HG03060 (cell line): ENCODE measurements around the gene C12orf60.
A peak's percentile ranks its signal among the peaks of the same experiment; 100 is the strongest.
"Not testable (repeated sequence)": the region's sequence is repeated elsewhere in the genome, so short reads cannot be mapped to it uniquely, and the experiment has no call there.

Source experiments
- ATAC-seq: cut with Tn5 transposase; IDR thresholded peaks from one replicate; pipeline ENCODE4 v1.9.1; 2021; ENCODE audit warnings: low read depth, moderate number of reproducible peaks; ENCODE audit not compliant: unreplicated experiment

Gene C12orf60, protein sequence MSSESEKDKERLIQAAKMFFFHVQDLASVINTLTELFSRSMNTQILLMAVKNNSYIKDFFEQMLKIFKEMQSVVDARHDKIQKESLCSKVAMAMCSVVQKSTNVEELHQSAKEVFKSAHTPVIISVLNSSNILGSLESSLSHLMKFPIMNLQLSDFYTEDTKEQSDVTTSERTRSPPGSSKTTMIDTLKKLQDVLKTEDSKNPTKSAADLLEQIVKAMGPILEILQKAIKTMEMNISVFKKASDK

DNA sequence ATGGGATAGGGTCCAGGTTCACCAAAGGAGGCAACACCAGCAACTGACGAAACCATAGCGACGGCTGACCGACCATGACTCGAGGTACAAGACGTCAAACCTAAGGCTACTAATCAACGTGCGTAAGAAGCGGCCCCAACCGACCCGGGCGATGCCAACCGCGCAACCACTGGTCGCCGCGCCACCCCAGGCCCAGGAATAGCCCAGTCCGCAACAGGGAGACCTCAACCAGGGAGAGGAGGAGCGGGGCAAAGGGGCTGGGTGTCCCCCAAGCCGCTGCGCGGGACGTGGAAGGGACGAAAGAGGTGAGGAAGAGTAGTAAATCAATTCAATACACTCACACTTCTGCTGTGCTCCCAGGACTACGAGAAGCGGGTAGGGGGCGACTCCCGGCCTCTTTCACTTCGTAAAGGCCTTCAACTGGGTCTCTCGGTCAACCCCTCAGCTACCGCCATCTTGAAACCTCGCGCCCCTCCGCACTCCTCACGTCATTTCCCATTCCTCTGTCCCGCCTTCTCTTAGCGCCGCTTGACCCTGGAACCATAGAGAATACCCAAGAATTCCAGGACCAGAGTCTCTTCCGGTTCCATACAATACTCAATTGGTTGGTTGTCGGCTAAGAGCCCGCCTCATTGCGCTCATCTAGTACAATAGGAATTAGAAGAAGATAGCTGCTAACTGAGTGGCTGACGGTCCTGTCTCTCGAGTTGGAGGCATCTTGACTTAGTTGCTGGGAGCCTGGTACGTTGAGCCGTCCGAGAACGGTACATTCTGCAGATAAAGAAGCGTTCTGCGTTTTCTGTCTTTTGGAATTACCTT, at the start of gene C12orf60, which contains the start of gene WBP11:
TSS of gene C12orf60 (plus strand) at position 660 of the 819 bp plus-strand sequence. CDS start 19,266 bp downstream, outside the sequence.
TSS of gene WBP11 (minus strand) at position 468 of the 819 bp plus-strand sequence. CDS start 2,095 bp downstream, outside the sequence.
- ATAC-seq = peak; percentile 99

DNA sequence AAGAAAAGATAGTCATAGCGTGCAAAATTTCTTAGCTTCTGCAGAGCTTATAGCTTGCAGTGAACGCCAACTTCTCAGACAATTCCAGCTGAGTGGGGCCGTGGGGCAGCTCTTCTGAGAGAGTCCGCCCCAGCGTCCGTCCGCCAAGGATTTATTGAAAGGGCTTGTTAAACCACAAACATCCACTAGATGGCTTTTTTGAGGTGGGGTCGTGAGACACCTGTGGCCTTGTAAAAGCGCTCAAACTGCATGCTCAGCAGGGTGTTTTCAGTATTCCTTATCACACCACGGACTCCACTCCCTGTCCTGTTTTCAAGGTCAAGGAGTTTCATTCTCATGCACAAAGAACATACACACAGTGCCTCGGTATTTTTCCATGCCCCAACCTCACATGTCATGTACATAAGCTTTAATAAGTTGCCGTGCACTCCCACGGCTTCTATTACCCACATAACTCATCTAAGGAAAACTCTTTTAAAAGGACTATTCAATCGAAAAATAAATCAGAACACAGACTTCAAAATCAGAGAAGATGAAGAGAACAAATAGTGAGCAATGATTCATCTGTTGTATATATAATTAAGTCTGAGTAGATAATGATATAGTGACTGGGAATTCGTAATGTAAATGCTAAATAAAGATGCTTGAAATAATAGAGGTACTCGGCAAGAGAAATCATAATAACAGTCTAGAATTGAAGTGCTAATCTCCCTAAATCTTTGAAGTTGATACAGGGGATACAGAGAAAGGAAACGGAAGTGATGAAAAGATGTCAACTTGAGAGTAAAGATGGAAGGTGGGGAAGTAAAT, 46.9 kb upstream of the C12orf60 start:
- ATAC-seq = no peak

DNA sequence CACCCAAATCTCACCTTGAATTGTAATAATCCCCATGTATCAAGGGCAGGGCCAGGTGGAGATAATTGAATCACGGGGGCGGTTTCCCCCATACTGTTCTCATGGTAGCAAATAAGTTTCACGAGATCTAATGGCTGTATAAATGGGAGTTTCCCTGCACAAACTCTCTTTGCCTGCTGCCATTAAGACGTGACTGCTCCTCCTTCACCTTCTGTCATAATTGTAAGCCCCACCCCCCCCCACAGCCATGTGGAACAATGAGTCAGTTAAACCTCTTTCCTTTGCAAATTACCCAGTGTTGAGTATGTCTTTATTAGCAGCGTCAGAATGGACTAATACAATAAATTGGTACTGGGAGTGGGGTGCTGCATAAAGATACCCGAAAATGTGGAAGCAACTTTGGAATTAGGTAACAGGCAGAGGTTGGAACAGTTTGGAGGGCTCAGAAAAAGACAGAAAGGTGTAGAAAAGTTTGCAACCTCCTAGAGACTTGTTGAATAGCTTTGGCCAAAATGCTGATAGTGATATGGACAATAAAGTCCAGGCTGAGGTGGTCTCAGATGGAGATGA, 43.7 kb upstream of the C12orf60 start:
- ATAC-seq = not testable (repeated sequence)

DNA sequence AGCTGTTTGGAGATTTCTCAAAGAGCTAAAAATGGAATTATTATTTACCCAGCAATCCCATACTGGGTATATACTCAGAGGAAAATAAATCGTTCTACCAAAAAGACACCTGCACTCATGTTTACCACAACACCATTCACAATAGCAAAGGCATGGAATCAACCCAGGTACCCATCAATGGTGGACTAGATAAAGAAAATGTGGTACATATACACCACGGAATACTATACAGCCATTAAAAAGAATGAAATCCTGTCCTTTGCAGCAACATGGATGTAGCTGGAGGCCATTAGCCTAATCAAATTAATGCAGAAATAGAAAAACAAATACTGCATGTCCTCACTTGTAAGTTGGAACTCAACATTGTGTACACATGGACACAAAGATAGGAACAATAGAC, 38.1 kb upstream of the C12orf60 start:
- no peak for ATAC-seq

GRCh38 chr12:14766020-14766419, 37.5 kb upstream of the C12orf60 start:
- ATAC-seq = not testable (repeated sequence)

GRCh38 chr12:14766649-14767215, 36.7 kb upstream of the C12orf60 start:
- ATAC-seq = no peak

GRCh38 chr12:14767617-14768016, 35.9 kb upstream of the C12orf60 start:
- no peak for ATAC-seq

DNA sequence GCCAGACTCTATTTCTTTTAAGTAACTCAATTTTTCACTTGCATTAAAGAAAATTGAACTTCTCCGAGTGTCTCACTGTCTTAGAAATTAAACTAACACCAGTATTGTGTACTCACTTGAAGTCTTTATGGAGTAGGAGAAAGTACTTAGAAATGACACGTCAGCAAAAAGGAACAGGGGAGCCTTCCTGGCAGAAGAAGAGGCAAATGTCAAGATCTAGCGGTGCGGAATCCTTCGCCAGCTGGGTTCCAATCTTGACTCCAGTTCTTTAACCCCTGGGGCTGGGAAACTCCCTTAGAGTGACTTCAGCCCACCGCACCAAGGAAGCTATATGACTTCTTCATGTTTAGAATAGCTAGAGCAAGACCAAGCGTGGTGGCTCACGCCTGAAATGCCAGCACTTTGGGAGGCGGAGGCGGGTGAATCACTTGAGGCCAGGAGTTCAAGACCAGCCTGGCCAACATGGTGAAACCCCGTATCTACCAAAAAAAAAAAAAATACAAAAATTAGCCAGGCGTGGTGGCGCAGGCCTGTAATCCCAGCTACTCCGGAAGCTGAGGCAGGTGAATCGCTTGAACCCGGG, 34.6 kb upstream of the C12orf60 start:
- no peak for ATAC-seq

GRCh38 chr12:14769466-14769968, 34.0 kb upstream of the C12orf60 start:
- peak; percentile 2 for ATAC-seq

DNA sequence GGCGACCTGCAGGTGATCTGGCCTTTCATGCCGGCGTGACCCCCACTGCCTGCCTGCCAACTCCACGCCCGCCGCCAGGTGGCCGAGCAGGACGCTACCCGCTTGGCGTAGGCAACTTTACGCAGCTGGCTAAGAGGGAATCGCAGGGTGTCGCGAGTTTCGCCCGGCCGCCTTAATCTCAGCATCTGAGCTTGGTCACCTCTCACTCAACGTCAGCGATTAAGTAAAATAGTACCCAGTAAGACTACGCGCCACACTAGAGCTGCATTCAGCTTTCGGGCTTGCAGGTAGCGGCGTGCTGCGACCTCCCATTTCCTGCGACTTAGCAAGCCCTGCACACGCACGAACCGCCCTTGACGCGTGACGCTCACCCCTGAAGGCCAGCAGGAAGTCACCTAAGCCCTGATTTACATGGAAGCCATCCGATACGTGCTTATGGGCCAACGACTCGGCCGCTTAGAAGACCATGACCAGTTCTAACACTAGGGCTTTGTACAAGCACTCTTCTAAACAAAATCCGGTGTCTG, 33.4 kb upstream of the C12orf60 start:
- peak; percentile 20 for ATAC-seq

DNA sequence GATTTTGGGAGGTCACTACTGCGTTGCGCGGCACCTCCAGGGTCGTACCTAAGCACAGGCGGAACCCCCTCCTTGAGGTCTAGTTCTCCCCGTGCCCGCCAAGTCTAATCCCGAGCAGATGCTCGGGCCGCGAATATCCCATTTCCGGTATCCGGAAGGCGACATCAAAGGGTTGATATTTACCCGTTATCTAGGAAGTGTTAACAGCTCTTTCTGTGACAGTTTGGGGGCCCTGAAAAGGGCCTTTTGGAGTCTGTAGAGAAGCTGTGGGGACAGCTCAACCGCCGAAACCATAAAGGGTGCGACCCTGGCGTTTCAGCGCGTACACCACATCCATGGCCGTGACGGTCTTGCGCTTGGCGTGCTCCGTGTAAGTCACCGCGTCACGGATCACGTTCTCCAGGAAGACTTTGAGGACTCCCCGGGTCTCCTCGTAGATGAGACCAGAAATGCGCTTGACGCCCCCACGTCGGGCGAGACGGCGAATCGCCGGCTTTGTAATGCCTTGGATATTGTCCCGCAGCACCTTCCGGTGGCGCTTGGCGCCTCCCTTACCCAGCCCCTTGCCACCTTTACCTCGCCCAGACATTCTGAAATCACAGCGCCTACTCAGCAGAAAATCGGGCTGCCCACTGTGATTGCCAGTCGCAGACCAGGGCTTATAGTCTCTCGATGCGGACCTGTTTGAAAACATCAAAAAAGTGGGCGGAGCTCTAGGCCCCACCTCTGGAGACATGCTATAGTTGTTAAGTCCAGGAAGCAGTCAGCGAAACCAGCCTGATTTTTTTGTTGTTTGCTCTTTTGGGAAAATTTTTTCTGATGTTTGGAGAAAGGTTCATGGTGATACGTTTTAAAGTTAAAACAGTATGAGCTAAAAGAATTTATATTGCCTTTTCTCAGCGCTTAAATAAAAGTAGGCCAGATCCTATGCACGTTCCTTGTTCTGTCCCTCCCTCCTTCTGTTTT, 32.7 kb upstream of the C12orf60 start:
- peak; percentile 20 for ATAC-seq

DNA sequence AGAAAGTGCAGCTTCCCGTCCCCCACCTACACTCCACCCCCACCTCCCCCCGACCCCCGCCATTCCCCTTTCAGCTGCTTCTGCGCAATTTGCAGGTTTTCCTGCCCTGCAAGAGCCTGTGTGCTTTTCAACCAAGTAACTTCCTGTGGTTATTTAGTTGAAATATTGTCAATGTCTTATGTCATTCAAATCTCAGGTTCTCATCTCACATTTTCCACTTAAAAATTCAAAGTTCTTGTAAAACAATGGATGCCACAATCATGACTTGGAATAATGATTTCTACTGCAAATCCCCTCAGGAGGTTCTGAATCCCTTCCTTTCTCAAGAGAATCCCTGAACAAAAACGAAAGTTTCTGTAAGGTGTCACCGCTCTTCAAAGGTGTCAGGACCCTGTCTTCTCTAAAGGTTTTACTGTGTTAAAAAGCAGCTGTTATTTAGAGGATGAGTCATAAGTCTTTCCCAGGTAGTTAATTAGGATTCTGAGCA, 31.8 kb upstream of the C12orf60 start:
- no peak for ATAC-seq

- ATAC-seq = no peak
These were observed 30.5 kb upstream of the C12orf60 start for GRCh38 chr12:14772946-14773345.

- ATAC-seq = no peak
These were observed 29.8 kb upstream of the C12orf60 start for GRCh38 chr12:14773685-14774073.

DNA sequence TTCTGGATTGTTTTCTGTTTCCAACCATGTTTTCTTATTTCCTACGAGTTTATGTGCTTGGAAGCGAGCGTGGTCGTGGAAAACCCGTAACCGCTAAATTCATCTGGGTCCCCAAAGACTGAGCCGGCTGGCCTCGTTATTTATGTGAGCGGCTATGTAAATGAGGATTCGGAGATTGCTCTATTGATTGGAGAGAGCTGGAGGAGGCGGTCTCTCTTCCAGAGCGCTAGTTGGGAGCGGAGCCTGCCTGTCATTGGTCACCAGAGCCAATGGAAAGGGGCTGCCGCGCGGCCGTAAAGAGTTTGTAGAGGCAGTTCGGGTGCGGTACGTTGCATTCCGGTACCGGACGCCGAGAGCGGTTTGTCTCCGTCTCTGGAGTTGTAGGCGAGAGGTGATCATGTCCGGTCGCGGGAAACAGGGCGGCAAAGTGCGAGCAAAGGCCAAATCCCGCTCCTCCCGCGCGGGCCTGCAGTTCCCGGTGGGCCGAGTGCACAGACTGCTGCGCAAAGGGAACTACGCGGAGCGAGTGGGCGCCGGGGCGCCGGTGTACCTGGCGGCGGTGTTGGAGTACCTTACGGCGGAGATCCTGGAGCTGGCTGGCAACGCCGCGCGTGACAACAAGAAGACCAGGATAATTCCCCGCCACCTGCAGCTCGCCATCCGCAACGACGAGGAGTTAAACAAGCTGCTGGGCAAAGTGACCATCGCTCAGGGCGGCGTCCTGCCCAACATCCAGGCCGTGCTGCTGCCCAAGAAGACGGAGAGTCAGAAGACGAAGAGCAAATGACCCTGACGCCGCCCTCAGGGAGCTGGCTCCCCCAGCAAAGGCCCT, 29.2 kb upstream of the C12orf60 start:
- peak; percentile 40 for ATAC-seq

DNA sequence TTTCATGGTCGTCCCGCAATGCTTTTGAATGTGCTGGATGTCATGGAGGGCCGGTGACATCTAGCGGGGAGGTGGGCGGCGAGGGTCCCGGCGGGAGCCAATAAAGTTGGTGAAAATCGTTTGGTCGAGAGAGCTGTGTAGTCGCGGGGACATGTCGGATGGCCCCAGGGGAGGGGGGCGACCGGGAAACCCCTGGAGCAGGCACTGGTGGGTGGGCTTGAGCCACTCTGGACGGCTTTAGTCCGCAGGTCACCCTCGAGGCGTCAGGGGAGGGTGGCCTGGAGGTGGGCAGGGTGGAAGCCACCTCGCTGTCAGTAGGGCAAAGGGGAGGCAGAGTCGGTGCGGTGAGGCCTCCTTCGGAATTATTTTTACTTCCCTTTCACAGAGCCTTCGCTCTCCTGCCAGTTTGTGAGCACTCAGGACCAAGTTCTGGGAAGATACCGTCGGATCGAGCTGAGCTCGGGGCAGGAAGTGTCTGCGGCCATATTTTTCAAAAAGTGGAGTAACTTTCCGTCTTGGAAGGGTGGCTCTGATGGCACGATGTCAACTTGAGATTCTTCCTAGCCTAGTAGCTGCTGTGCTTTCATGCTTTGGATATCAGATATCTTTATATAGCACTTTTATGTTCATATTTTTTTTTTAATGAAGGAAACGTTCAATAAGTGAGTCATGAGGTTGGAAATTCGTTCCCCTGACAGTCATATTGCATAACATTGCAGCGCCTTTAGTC, 28.4 kb upstream of the C12orf60 start:
- no peak for ATAC-seq

- ATAC-seq = no peak
These were observed 27.9 kb upstream of the C12orf60 start for GRCh38 chr12:14775636-14775980.
